ENCODE measurements around the gene BARHL1.

GRCh38 chr9:132546148-132547051 lies 36.0 kb upstream of the BARHL1 start:
- TF ChIP-seq CTCF (IDR thresholded peaks at IDR 0.05; ENCODE audit: insufficient read depth, low read depth, low read length) (peak; percentile 19), EZH2 (IDR thresholded peaks at IDR 0.05; ENCODE audit: insufficient read depth, low read length) (no peak)

Data from astrocyte (in vitro differentiated cells and primary cell).